ENCODE measurements around the gene PDILT.
"Not testable (repeated sequence)": the region's sequence is repeated elsewhere in the genome, so short reads cannot be mapped to it uniquely, and the experiment has no call there.

PDILT gene, protein sequence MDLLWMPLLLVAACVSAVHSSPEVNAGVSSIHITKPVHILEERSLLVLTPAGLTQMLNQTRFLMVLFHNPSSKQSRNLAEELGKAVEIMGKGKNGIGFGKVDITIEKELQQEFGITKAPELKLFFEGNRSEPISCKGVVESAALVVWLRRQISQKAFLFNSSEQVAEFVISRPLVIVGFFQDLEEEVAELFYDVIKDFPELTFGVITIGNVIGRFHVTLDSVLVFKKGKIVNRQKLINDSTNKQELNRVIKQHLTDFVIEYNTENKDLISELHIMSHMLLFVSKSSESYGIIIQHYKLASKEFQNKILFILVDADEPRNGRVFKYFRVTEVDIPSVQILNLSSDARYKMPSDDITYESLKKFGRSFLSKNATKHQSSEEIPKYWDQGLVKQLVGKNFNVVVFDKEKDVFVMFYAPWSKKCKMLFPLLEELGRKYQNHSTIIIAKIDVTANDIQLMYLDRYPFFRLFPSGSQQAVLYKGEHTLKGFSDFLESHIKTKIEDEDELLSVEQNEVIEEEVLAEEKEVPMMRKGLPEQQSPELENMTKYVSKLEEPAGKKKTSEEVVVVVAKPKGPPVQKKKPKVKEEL

DNA sequence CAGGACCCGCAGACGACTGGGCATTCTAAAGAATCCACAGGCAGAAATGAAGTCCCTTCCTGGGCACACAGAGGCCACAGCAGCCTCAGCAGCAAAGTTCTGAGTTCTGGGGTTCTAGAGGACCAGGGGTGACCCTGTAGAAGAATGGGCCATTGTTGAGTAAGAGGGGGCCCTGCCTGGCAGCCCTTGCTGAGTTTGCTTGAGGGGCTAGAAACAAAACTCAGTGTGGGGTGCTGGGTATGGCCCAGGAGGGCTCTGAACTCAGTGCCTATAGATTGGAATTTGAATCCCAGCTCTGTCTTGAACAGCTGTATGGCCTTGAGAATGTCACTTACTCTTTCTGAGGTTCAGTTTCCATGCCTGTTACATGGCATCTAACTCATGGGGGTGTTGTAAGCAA is at the start of gene PDILT:
Gene PDILT, minus strand, starts transcription at position 101 of the 400 bp plus-strand sequence. CDS start 5,437 bp downstream, outside the sequence.
- DNase-seq: no peak
- intact Hi-C loops (cut with DNase I): no loop called here

DNA sequence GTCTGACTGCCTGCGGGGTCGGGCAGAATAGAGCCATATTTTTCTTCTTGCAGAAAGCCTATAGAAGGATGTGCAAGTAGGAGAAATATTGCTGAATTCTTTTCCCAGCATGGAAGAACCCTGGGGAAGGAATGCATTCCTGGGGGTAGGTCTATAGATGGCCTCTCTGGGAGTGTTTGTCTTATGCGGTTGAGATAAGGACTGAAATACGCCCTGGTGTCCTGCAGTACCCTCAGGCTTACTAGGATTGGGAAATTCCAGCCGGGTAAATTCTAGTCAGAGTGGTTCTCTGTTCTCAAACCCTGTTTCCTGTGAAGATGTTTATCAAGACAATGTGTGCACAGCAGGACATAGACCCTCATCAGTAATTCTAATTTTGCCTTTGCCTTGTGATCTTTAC is 49.1 kb upstream of the PDILT start:
- DNase-seq; intact Hi-C loops (cut with DNase I): not testable (repeated sequence)

DNA sequence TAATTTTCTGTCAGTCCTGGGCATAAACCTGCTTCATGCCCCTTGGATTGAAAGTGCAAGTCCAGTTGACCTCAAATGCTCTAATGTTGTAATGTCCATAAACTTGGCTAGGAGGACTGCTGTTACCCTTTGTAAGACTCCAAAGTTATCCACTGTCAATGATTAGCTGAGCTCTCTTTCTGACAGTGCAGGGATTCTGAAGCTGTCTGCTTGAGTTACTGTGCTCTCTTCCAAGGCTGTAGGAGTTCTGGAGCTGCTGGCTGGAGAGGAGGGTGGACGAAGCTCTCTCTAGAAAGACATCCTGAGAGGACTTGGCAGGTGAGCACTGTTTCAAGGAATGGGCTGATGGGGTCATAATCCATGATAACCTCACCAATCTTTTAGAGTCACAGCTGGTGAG is 46.8 kb upstream of the PDILT start, which contains the start of gene ACSM2A:
Gene ACSM2A, plus strand, starts transcription at position 158 of the 400 bp plus-strand sequence. CDS start 8,594 bp downstream, outside the sequence.
- not testable (repeated sequence) for DNase-seq

DNA sequence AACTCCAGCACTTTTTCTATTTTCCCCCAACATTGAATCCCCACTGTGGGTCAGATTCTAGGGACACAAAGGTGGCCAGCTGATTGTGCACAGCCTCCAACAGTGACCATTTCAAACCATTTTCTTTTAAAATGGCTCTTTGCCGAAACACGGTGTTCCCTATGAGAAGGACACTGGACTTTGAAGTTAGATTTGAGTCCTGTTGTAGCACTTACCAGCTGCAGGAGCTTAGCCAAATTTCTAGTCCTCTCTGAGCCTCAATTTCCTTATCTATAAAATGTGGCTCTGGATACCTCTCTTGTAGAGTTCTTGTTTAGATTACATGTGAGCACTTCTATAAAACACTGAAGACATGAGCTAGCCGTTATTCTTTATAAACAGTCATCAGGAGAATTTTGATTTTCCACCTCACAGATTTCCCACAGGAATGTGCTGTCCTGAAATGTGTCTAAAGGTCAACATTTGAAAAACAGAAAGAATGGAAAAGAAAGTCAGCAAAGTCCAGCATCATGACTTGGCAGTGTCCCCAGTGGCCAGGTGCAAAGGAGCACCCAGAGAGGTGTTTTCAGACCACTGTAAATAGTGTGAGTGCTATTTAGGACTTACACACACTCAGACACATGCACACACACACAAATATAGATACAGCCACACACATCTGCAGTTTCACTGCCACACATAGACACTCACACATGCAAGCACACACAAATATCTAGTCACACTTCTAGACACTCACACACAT is 42.3 kb upstream of the PDILT start:
- DNase-seq; intact Hi-C loops (cut with DNase I): not testable (repeated sequence)

More for the DNA sequence above, 46.8 kb upstream of the PDILT start, which contains the start of gene ACSM2A:
- intact Hi-C loops (cut with DNase I): not testable (repeated sequence)

DNA sequence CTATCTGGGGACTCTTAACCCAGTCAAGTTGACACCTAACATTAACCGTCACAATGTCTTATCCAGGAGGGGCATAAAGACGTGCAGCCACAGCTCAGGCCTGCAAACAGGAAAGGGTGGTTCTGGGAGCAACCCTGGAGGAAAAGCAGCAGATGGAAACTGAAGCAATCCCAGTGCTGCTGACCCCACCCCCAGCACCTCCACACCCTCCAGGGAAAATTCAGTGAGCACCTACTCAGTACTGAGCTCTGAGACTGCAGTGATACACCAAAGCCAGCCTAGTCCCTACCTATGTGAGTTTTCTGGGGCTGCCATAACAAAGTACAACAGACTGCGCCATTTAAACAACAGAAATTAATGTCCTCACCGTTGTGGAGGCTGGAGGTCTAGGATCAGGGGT is 37.3 kb upstream of the PDILT start:
- DNase-seq; intact Hi-C loops (cut with DNase I): not testable (repeated sequence)

DNA sequence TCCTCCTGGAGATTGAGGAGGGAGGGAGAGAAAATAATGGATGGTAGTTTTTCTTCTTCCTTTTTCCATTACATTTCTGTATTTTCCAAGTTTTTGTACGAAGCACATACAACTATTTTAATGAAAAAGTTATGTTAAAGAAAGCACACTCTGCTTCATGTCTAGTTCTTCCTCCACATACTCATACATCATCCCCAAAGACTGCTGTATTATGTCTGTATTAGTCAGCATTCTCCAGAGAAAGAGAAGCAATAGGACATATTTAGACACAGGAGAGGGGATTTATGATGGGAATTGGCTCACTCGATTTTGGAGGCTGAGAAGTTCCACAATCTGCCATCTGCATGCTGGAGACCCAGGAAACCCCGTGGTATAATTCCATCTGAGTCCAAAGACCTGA is 36.7 kb upstream of the PDILT start:
- intact Hi-C loops (cut with DNase I): no loop called here
- no peak for DNase-seq

DNA sequence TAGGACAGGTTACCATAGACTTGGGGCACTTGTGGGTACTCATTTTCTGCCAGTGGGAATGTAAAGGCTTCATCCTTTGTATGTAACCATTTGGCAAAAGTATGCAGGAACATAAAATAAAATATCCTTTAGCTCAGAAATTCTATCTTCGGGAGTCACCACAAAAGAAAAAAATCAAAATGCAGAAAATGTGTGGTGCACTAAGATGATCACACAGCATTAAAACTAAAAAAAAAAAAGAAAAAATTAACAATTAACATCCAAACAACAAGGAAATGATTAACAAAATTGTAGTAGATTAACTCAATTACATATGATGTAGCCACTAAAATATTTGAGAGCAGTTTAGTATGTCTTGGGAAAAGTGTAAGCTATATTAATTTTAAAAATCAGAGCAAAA is 36.2 kb upstream of the PDILT start:
- DNase-seq; intact Hi-C loops (cut with DNase I): not testable (repeated sequence)

DNA sequence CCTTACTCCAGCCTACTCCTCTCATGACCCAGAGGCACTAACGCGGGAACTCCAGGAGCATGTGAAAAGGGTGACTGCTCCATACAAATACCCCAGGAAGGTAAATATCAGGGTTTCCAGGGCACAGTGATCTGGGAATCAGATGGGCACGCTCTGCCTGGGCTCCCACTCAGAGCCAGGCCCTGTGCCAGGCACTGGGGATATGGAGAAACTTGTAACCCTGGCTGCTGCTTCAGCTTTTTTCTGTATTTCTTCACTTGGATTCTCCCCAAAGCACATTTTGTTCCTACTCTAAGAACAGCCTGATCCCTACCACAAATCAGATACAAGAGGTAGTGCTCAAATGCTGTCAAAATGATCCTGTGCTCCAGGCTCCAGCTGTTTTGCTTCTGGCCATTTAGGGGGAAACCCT is 35.3 kb upstream of the PDILT start:
- DNase-seq; intact Hi-C loops (cut with DNase I): not testable (repeated sequence)

DNA sequence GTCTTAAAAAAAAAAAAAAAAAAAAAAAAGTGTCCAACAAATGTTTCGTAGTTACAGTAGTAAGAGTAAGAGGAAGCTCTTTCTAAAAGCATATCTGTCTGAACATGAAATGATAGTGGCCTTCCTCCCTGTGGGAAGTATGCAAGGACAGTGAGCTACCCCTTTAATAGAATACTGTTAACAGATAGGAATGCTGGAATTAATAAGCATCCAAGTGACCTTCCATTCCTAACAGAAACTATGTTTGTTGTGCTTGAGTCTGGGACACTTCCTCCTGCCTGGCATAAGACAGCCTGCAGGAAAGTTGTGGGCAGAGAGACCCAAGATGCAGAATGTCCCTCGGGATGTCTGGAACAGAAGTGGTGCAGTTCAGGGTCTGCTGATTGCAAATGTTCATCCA is 34.4 kb upstream of the PDILT start:
- DNase-seq; intact Hi-C loops (cut with DNase I): not testable (repeated sequence)

DNA sequence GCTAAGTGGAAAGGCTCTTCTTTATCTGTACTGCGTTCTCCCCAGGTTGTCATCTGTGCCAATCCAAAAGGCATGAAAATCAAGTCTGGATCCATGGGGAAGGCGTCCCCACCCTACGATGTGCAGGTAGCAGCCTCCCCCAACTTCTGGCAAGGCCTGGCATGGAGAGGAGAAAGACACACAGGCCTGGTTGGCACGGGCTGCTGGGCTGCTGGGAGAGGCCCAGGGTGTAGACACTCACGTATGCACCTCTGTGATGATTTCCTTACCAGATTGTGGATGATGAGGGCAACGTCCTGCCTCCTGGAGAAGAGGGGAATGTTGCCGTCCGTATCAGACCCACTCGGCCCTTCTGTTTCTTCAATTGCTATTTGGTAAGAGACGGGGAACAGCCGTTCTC is 26.4 kb upstream of the PDILT start:
- intact Hi-C loops (cut with DNase I): no loop called here
- peak in 1 of 10 donors; percentile 43 for DNase-seq

DNA sequence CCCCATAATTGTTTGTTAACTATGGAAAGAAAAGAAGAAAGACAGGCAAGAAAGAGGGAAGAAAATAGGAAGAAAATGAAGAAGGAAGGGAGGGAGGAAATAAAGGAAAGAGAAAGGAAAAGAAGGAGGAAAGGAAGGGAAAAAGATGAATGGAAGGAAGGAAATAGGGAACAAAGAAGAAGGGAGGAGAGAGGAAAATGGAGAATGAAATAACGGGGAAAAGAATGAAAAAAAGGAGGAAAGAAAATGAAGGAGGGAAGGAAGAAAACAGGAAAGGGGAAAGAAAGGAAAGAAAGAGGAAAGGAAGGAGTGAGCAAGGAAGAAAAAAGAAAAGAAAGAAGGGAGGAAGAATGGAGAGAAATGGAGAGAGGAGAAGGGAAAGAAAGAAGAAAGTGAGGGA is 25.9 kb upstream of the PDILT start:
- DNase-seq; intact Hi-C loops (cut with DNase I): not testable (repeated sequence)

DNA sequence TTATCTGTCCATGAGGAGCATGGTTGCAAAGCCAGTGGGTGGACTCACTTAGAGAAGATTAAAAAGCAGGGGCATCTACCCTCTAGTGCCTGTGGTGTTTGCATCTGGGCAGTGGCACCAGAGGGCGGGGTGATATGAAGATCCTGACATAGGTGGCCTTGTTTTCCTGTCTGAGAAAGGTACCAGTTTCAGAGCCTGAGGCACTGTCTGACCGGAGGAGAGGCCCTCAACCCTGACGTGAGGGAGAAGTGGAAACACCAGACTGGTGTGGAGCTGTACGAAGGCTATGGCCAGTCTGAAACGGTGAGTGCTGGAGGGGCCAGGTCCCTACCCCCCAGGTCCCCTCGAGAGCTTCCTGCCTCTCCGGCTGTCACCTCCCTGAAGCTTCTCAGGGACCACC is 25.0 kb upstream of the PDILT start:
- DNase-seq; intact Hi-C loops (cut with DNase I): not testable (repeated sequence)

DNA sequence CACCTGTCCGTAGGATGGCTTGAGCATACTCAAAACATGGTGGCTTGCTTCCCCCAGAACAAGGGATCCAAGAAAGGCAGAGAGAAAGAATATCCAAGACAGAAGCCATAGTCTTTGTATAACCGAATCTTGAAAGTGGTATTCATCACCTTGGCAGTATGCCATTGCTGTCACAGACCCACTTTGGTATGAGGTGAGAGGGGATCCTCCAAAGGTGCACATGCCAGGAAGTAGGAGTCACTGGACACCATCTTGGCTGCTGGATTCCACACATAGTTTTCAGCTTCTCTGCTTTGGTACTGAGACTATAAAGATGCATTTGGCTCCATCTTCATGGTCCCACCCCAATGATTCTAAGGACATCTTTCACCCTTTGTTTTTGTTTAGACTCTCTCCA is 22.9 kb upstream of the PDILT start:
- DNase-seq; intact Hi-C loops (cut with DNase I): not testable (repeated sequence)

DNA sequence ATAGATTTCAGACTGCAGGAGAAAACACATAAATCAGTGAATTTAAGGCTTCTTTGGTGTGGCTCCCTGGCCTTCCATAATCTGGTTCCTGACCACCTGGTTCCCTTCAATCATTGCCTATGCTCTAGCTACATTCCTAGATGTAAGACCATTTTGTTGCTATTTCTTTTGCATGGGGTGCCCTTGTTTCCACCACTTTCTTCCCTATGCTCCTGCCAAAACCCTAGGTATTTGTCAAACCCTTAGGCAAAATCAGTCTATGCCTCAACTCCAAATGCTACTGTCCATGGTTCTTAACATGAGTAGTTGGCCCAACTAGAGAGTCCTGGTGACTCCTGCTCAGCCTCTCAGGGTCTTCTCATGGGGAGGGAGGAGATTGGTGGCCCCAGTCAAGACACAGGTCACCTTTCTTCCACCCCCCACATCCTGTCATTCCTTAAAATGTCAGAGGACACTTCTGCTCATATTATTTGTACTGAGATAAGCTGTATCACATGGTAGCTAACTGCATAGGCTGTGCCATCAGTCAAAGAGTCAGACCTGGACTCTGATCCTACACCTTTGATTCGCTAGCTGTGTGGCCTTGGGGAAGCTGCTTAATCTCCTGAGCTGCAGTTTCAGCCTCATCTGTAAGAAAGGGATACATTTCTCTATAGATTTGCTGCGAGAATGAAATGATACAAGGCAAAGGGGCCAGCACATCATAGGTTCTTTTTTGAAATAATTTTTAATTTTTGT is 19.8 kb upstream of the PDILT start:
- intact Hi-C loops (cut with DNase I): no loop called here
- DNase-seq: no peak

DNA sequence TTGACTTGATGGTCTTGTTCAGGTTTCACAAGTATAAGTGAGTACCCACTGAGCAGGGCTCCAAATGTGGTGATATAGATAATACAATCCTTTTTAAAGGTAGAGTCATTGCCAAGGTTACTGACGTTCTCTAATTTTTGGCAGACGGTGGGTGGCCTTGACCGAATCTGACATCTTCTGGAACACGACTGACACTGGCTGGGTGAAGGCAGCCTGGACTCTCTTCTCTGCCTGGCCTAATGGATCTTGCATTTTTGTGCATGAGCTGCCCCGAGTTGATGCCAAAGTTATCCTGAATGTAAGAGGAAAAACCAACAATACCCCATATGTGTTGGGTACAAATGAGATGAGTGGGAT is 19.2 kb upstream of the PDILT start:
- DNase-seq; intact Hi-C loops (cut with DNase I): not testable (repeated sequence)

DNA sequence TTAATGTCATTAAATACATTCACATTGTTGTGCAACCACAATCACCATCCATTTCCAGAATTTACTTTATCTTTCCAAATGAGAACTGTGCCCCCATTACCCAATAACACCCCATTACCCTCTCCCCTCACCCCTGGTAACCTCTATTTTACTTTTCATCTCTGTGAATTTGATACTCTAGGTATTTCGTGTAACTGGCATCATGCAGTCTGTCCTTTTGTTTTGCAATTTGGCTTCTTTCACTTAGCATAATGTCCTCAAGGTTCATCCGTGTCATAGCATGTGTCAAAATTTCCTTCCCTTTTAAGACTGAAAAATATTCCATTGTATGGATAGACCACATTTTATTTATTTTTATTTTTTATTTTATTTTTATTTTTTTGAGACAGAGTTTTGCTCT is 17.2 kb upstream of the PDILT start:
- intact Hi-C loops (cut with DNase I); DNase-seq: not testable (repeated sequence)

DNA sequence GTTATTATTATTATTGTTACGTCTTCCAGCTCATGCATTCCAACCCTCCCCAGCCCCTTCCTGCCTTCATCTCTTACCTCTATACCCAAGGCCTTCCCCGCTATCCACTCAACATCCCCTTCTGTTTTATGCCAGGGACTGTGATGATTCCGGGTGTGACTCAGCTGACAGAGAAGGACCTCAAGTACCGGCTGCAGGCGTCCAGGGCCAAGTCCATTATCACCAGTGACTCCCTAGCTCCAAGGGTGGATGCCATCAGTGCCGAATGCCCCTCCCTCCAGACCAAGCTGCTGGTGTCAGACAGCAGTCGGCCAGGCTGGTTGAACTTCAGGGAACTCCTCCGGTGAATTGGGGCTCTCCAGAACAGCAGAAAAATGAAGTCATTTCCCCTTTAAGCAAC is 14.6 kb upstream of the PDILT start:
- intact Hi-C loops (cut with DNase I); DNase-seq: not testable (repeated sequence)

DNA sequence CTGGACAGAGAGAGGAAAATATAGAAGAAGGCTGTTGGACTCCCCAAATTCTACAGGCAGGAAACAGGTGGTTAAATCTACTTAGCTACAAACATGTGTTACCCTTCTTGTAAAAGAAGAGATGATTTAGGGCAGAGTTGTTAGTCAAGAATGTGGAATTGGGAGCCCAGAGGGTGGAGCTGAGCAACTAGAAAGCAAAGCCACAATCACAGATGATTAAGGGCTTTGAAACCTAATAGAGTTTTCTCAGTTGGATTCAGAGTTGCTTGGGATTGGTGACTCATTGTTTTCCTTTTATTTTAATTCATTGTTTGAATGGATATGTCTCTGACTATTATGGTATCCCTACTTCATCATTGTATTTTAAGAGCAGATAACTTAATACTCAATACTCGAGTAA is 11.0 kb upstream of the PDILT start:
- no peak for DNase-seq
- intact Hi-C loops (cut with DNase I): no loop called here

DNA sequence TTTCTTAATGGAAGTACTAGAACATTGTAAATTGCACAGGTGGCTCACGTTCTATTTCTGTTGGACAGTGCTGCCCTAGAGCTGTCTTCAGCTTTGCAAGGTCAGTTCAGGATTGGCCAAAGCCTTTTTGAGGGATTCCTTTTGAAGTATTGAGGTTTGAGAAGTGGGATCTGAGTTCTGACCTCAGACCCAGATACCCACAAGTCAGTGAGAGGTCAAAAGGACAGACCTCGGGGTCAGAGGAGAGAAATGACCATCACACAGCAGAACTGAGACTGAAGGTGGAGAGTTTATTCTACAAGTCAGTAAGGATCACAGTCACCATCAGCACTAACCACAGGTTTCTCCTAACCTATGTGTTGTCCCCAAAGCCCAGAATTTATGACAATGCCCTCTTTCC is 6.5 kb upstream of the PDILT start:
- intact Hi-C loops (cut with DNase I): no loop called here
- no peak for DNase-seq

DNA sequence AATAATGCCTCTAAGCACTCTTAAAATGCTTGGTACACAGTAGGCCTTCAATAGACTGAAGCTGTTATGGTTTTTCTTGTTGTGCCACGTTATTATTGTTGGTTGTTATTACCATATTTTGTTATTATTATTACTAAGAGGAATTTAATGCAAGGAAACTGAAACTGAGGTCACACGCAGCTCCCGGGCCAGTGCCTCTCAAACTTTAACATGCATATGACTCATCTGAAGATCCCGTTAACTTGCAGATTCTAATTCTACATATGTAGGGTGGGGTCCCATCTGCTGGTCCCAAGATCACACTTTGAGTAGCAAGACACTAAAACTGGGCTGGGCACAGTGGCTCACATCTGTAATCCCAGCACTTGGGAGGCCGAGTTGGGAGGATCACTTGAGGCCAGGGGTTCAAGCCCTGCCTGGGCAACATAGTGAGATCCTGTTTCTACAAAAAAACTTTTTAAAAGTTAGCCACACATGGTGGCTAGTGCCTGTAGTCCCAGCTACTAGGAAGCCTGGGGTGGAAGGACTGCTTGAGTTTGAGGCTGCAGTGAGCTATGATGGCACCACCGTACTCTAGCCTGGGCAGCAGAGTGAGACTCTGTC is 5.7 kb upstream of the PDILT start:
- no peak for DNase-seq
- intact Hi-C loops (cut with DNase I): no loop called here

Data from posterior cingulate gyrus (tissue), 11 donors.